ENCODE data around the gene NFIB. TPM values are rescaled to one million over a fixed set of nuclear protein-coding genes. Genes with fewer than 3 reads are reported as not detected.

The NFIB gene
- total and polyA plus RNA-seq, 2 of the 8 experiments (the other 6 are each of a cell fraction or from before 2014, with no cell fraction given): 2.6 to 13.1 TPM

GRCh38 chr9:14147738-14148137, 166.2 kb downstream of the NFIB start:
- H4K20me1 ChIP-seq (replicated peaks in 1 of 2; ENCODE audit: control insufficient read depth in 1 of 2, insufficient read depth in 2 of 2, low read length in 2 of 2): no peaks in the 10 kb centered on the region
- no peak overlapping the region for H3K4ac ChIP-seq (replicated peaks; ENCODE audit: insufficient read length, low read depth, low read length)
- no peaks in the 10 kb centered on the region for H3K23me2 ChIP-seq (ENCODE audit: low read depth, low read length)
- no peak overlapping the region for H3K4me3 ChIP-seq (ENCODE audit: extremely low read depth in 1 of 4, insufficient read depth in 2 of 4, low read depth in 3 of 4, low read length in 4 of 4)
- WGBS, 2 experiments (ENCODE audit: extremely low coverage in 1 of 2, insufficient coverage in 1 of 2, insufficient read length in 1 of 2, insufficient replicate concordance in 2 of 2, low coverage in 1 of 2, low lambda C conversion rate in 2 of 2, missing lambda C conversion rate in 1 of 2): 86% methylated on average over 1 of the region's 1 CpG; no CpG with 5 or more reads in 1 of the 2 experiments
- H3K4me2 ChIP-seq (ENCODE audit: insufficient read depth in 1 of 2, low read depth in 2 of 2, low read length in 2 of 2): no peak overlapping the region
- H3K79me1 ChIP-seq (ENCODE audit: low read depth, low read length): no peaks in the 10 kb centered on the region
- CTCF ChIA-PET (ENCODE audit: partially characterized antibody): interaction anchor here (1.0 kb wide), 1 partner anchor 64 kb away, joined by 3 read pairs; no protein-coding TSS in a partner anchor
- no peak overlapping the region for H2BK12ac ChIP-seq (ENCODE audit: low read depth, low read length)
- H2BK120ac ChIP-seq (replicated peaks; ENCODE audit: low read depth, low read length): no peak overlapping the region
- no peaks in the 10 kb centered on the region for H3K36me3 ChIP-seq (ENCODE audit: control insufficient read depth in 2 of 4, insufficient read depth in 4 of 4, low read length in 3 of 4)
- H3K9ac ChIP-seq (replicated peaks in 1 of 4; ENCODE audit: extremely low read depth in 1 of 4, low read depth in 3 of 4, low read length in 3 of 4): no peak overlapping the region
- no peak for TF ChIP-seq BCL11A (IDR thresholded peaks at IDR 0.05; ENCODE audit: low read depth in 2 of 2, low read length in 2 of 2)
- no peak overlapping the region for H3K27ac ChIP-seq (ENCODE audit: low read depth, low read length)
- no peak overlapping the region for H3K56ac ChIP-seq (replicated peaks; ENCODE audit: insufficient read length, low read depth, low read length)
- H2AK5ac ChIP-seq (ENCODE audit: low read depth, low read length): no peak overlapping the region
- POLR2A ChIA-PET (ENCODE audit: partially characterized antibody): no interaction called here
- no peak overlapping the region for H2BK20ac ChIP-seq (ENCODE audit: low read length)
- H3K23ac ChIP-seq (ENCODE audit: insufficient read length): no peak overlapping the region
- no peak overlapping the region for H3K14ac ChIP-seq (ENCODE audit: insufficient read length)
- FAIRE-seq (no peak), DNase-seq (ENCODE audit: low read depth in 1 of 2, low spot score in 2 of 2) (no peak)
- H4K8ac ChIP-seq (ENCODE audit: extremely low read depth, insufficient read depth, low read length): no peak overlapping the region
- H2AFZ ChIP-seq (ENCODE audit: low read length): no peak overlapping the region
- no peaks in the 10 kb centered on the region for H3K27me3 ChIP-seq (replicated peaks in 1 of 4; ENCODE audit: control insufficient read depth in 3 of 4, extremely low read depth in 1 of 4, insufficient read depth in 3 of 4, low read length in 3 of 4)
- H3K4me1 ChIP-seq (replicated peaks in 1 of 4; ENCODE audit: control insufficient read depth in 3 of 4, insufficient read depth in 4 of 4, low read length in 3 of 4): no peaks in the 10 kb centered on the region
- no peak overlapping the region for H2BK5ac ChIP-seq (ENCODE audit: low read depth, low read length)
- H3K18ac ChIP-seq (ENCODE audit: extremely low read depth, low read length): no peak overlapping the region
- no peaks in the 10 kb centered on the region for H3K9me3 ChIP-seq (ENCODE audit: insufficient read depth in 2 of 2, low read depth in 1 of 2, low read length in 1 of 2)
- no peak overlapping the region for H2BK15ac ChIP-seq (ENCODE audit: low read length)
- H4K91ac ChIP-seq (replicated peaks; ENCODE audit: insufficient read length, low read length): no peak overlapping the region
- no peaks in the 10 kb centered on the region for H3K79me2 ChIP-seq (ENCODE audit: control insufficient read depth in 1 of 2, insufficient read depth in 2 of 2, low read length in 2 of 2)
- no peak overlapping the region for H4K5ac ChIP-seq (ENCODE audit: insufficient read length, low read depth, low read length)
